Stomach (tissue), 9 donors: Measurements from ENCODE around the gene RABGGTB. TPM values are rescaled to one million over a fixed set of nuclear protein-coding genes. Genes with fewer than 3 reads are reported as not detected.

Experiments used
- DNase-seq, 2 donors: peaks; one replicate each; pipeline versions ENCODE4 v3.0.0 to v3.0.0-alpha.2; 2013 to 2019
- H3K27ac ChIP-seq, 5 donors: fragments of 200-600 bp in 4 of 5; sonication (generic) in 4 of 5; one replicate each; pipeline ENCODE4 v1.5.1; 2013 to 2019; ENCODE audit warnings: mild to moderate bottlenecking in 1 of 5, moderate library complexity in 1 of 5
- H3K27me3 ChIP-seq, 3 donors: fragments of 200-600 bp; sonication (generic); one replicate each; pipeline ENCODE4 v1.5.1; 2017 to 2019; ENCODE audit warnings: mixed run types in 1 of 3
- H3K36me3 ChIP-seq, 4 donors: fragments of 200-600 bp; sonication (generic); 1 replicate in 3 of 4; 2 replicates in 1 of 4; pipeline ENCODE4 v1.5.1; 2016 to 2019
- H3K4me1 ChIP-seq, 4 donors: fragments of 200-600 bp; sonication (generic); one replicate each; pipeline ENCODE4 v1.5.1; 2016 to 2019
- H3K4me3 ChIP-seq, 4 donors: fragments of 200-600 bp; sonication (generic) in 3 of 4; one replicate each; pipeline ENCODE4 v1.5.1; 2016 to 2019; ENCODE audit warnings: mild to moderate bottlenecking in 1 of 4
- H3K9me3 ChIP-seq, 4 donors: fragments of 200-600 bp; sonication (generic); one replicate each; pipeline ENCODE4 v1.5.1; 2016 to 2019
- CTCF ChIP-seq, 7 experiments: fragments of 450-650 bp in 4 of 7; fragments of 200-600 bp in 3 of 7; sonication (generic) in 3 of 7; IDR thresholded peaks; one replicate each; pipeline ENCODE4 v1.5.1; 2016 to 2019; ENCODE audit warnings: antibody characterized with exemption in 7 of 7, control low read depth in 2 of 7, mild to moderate bottlenecking in 1 of 7
- EP300 ChIP-seq: sonication (generic); formaldehyde crosslinking; IDR thresholded peaks from one replicate; pipeline ENCODE4 v1.6.1; 2017; ENCODE audit warnings: antibody characterized with exemption
- POLR2A ChIP-seq, 4 donors: fragments of 450-650 bp; IDR thresholded peaks; one replicate each; pipeline ENCODE4 v1.6.1; 2016; ENCODE audit warnings: antibody characterized with exemption in 4 of 4, control low read depth in 2 of 4, mild to moderate bottlenecking in 1 of 4, moderate library complexity in 1 of 4
- POLR2AphosphoS5 ChIP-seq, 3 donors: sonication (generic); formaldehyde crosslinking; IDR thresholded peaks; one replicate each; pipeline ENCODE4 v1.6.1; 2016; ENCODE audit warnings: antibody characterized with exemption in 3 of 3
- WGBS, 5 donors: extraction: QIAGEN DNeasy Blood & Tissue Kit in 3 of 5; methylation state at CpG; one replicate each; pipeline versions ENCODE4 v1.1.5 to v1.1.7; 2013 to 2018; 5-methylcytosine and 5-hydroxymethylcytosine counted together
- intact Hi-C: fragments of 100-400 bp; cut with DNase I; formaldehyde crosslinking; loops from one replicate; pipeline ENCODE4 v1.15.1; 2023; ENCODE audit warnings: low total_unique reads
- polyA plus RNA-seq, 3 donors: library from polyadenylated mRNA; stranded (reverse); fragments of 200-250 nt; gene quantifications; one replicate each; pipeline ENCODE4 v1.2.3, GENCODE V29; 2013
- small RNA-seq, 4 donors: library from RNA; depleted of rRNA; stranded (forward); fragments of <200 nt; gene quantifications; one replicate each; pipeline ENCODE3, GENCODE V24; 2016
- total RNA-seq, 5 donors: library from RNA; depleted of rRNA; stranded (reverse); fragments of >200 nt; gene quantifications; one replicate each; pipeline versions ENCODE4 v1.1.0 to v1.2.3, GENCODE V29; 2014 to 2016
- donor health status: healthy with polysubstance abuse.
- donor health status: Bipolar disorder and iron deficiency.
- donor health status: healthy.

RABGGTB gene
- total and polyA plus RNA-seq, 8 donors = 37.4 to 156 (median 58.8) TPM

- intact Hi-C loops = no loop called here
- TF ChIP-seq CTCF (IDR thresholded peaks at IDR 0.05) (no peak), POLR2A (IDR thresholded peaks at IDR 0.05) (no peak), POLR2AphosphoS5 (IDR thresholded peaks at IDR 0.05) (no peak)
- H3K27ac ChIP-seq = no peak overlapping the region
- H3K9me3 ChIP-seq = peaks cover 0 to 21% (median 14%) of the 10 kb centered on the region in 4 donors
- 41 to 50% (median 42%) methylated on average over 2 of the region's 2 CpGs for WGBS, 5 donors
- no peaks in the 10 kb centered on the region for H3K27me3 ChIP-seq
- no peaks in the 10 kb centered on the region for H3K4me1 ChIP-seq
- DNase-seq = no peak
- no peak overlapping the region for H3K4me3 ChIP-seq
- no peaks in the 10 kb centered on the region for H3K36me3 ChIP-seq
Observed at GRCh38 chr1:75836528-75837100, 50.6 kb downstream of the RABGGTB start.

- Histone ChIP-seq H3K27ac (no peak overlapping the region), H3K9me3 (peaks cover 0 to 21% (median 13%) of the 10 kb centered on the region in 4 donors), H3K4me3 (no peak overlapping the region), H3K36me3 (no peaks in the 10 kb centered on the region), H3K27me3 (no peaks in the 10 kb centered on the region), H3K4me1 (no peaks in the 10 kb centered on the region)
- no peak for DNase-seq
- 78 to 87% (median 79%) methylated on average over 2 of the region's 2 CpGs for WGBS, 5 donors
- intact Hi-C loops = no loop called here
- TF ChIP-seq CTCF (IDR thresholded peaks at IDR 0.05) (no peak), POLR2A (IDR thresholded peaks at IDR 0.05) (no peak), POLR2AphosphoS5 (IDR thresholded peaks at IDR 0.05) (no peak)
Observed at GRCh38 chr1:75838079-75838478, 52.0 kb downstream of the RABGGTB start.

- H3K27me3 ChIP-seq = no peaks in the 10 kb centered on the region
- intact Hi-C loops = no loop called here
- H3K9me3 ChIP-seq = no peaks in the 10 kb centered on the region
- no peaks in the 10 kb centered on the region for H3K36me3 ChIP-seq
- DNase-seq = no peak
- TF ChIP-seq EP300 (no peak), CTCF (IDR thresholded peaks at IDR 0.05) (no peak), POLR2AphosphoS5 (IDR thresholded peaks at IDR 0.05) (no peak), POLR2A (IDR thresholded peaks at IDR 0.05) (no peak)
- no peak overlapping the region for H3K27ac ChIP-seq
- H3K4me1 ChIP-seq = no peaks in the 10 kb centered on the region
- no peak overlapping the region for H3K4me3 ChIP-seq
Observed at GRCh38 chr1:75841421-75841820, 55.4 kb downstream of the RABGGTB start.

Small RNA genes within 50 kb of the gene (small RNA-seq; reads per million reads assigned to genes)
- gene SNORD45A (0 reads per million in 4 donors), gene SNORD45B (0 reads per million in 4 donors), gene SNORD45C (0 reads per million in 4 donors)

Other genes with a start within 250 kb of the RABGGTB start
- 1 to 10 TPM in 2 of 5 donors, under 1 TPM in 1, not detected in 2; 0.29 to 6.7 (median 4.6) TPM for gene SLC44A5, start 175.1 kb upstream of the RABGGTB start, total RNA-seq
- 1 to 10 TPM in 1 of 3 donors, under 1 TPM in 1, not detected in 1; 0.12 to 3.9 TPM for gene SLC44A5, start 175.1 kb upstream of the RABGGTB start, polyA plus RNA-seq
- gene ACADM, start 61.5 kb upstream of the RABGGTB start, total RNA-seq = 10 to 100 TPM; 15.2 to 77.5 (median 26.3) TPM
- gene ACADM, start 61.5 kb upstream of the RABGGTB start, polyA plus RNA-seq = 10 to 100 TPM; 26.3 to 55.9 (median 44.6) TPM
- under 1 TPM in 2 of 5 donors, not detected in 3; 0.14 to 0.18 TPM for gene MSH4, start 10.6 kb downstream of the RABGGTB start, total RNA-seq
- gene MSH4, start 10.6 kb downstream of the RABGGTB start, polyA plus RNA-seq = under 1 TPM in 1 of 3 donors, not detected in 2; 0.30 TPM
- not detected for gene ASB17, start 146.1 kb downstream of the RABGGTB start, total RNA-seq
- not detected for gene ASB17, start 146.1 kb downstream of the RABGGTB start, polyA plus RNA-seq